Measurements from ENCODE around the gene SLC25A15.

Gene SLC25A15

DNA sequence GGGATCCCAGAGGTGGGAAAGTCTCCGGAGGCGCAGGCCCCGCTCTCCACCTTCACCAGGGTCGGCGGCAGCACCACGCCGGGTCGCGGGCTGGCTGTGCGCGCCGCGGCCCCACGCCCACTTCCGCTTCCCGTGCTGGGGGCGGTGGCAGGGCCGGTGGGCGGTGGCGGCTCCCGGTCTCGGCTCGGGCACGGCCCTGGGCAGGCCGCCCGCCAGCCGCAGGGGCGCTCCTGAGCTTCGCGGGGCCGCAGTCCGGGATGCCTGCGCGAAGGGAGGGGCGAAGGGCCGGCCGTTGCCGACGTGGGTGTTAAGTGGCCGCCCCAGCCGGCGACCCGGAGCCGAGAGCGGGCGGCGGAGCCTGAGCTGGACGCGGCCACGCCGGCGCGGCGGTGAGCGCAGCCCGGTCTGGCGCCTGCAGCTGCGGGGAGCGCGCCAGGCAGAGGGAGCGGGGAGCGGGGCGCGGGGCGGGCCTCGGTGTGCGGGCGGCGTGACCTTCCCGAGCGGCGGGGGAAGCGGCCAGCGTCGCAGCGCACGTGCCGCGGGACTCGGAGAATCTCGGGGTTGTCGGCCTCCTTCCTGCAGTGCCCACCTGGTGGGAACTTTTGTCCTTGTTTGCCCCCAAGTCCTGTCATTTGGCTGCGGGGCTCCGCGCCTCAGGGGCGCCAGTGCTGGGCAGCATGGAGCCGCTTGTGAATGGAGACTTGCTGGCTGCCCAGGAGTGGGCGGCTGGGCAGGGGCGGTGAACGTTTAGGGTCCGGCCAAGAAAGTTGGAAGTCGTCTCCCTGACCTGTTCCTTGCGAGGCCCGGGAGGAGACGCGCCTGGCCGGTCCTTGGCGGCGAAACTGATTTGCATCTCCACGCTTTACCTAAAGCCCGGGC, at the start of gene SLC25A15:
SLC25A15 (plus strand) TSS at position 337 of the 879 bp plus-strand sequence. CDS start 3,616 bp downstream, outside the sequence.
- Mint-ChIP-seq H3K27me3 (no peaks in the 10 kb centered on the region), H3K27ac (peak within 1 kb of the TSS; percentile 6), H3K4me3 (peak within 1 kb of the TSS; percentile 76), H3K36me3 (no peaks in the 10 kb centered on the region), H3K9me3 (no peaks in the 10 kb centered on the region), H3K4me1 (peaks cover 5% of the 10 kb centered on the region)
- ATAC-seq (ENCODE audit: low read depth) (peak; percentile 92), DNase-seq (ENCODE audit: low spot score in 2 of 2) (peak; percentile 49 to 65)

DNA sequence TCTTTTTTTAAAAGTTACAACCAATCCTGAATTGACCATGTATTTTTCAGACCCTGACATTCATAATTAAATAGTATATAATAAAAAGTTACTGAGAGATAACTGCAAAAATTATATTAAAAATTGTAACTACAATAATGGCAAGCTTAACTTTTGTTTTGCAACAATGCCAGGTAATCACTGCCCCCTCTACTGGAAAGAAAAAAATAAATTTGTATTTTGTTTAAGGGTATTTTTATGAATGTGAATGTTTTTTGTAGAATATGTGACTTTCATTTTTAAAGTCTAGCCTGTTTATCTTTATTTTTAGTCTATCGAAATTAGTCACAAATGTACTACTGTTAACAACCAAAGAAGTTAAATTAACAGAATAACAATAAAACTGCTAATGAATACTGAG, 40.1 kb upstream of the SLC25A15 start:
- Mint-ChIP-seq H3K9me3 (no peaks in the 10 kb centered on the region), H3K4me3 (no peak overlapping the region), H3K27me3 (no peaks in the 10 kb centered on the region), H3K36me3 (peaks cover 13% of the 10 kb centered on the region), H3K4me1 (no peaks in the 10 kb centered on the region), H3K27ac (no peak overlapping the region)
- DNase-seq (ENCODE audit: low spot score in 2 of 2) (no peak), ATAC-seq (ENCODE audit: low read depth) (no peak)

DNA sequence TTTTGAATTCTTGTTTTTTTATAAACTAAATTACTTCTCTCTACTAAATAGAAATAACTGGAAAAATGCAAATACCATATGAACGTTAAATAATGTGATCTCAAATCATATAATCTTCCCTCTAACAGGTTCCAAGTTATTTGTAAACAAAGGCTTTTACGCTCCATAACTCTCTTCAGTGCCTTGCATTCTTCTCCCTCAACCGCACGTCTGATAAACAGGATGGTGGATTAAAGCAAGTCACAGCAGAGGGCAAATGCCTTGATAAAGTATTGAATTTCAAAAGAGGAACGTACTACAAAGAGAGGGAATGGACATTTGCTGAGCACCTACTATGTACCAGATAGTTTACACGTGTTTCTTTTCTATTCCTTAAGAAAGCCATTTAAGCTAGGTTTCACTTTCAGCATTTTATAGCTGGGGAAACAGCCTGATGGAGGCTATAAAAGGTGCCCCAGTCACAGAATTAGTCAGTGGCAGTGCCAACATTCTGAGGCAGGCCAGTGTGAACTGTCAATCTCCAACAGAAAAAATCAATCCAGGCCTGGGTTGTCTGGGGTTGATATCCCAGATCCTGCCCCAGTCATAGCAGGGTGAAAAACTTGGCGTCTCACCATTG, 34.2 kb upstream of the SLC25A15 start:
- ATAC-seq (ENCODE audit: low read depth) (no peak), DNase-seq (ENCODE audit: low spot score in 2 of 2) (no peak)
- no peak overlapping the region for H3K4me3 Mint-ChIP-seq
- peaks cover 6% of the 10 kb centered on the region for H3K4me1 Mint-ChIP-seq
- no peak overlapping the region for H3K27ac Mint-ChIP-seq
- H3K36me3 Mint-ChIP-seq = peaks cover 20% of the 10 kb centered on the region
- no peaks in the 10 kb centered on the region for H3K27me3 Mint-ChIP-seq
- no peaks in the 10 kb centered on the region for H3K9me3 Mint-ChIP-seq

DNA sequence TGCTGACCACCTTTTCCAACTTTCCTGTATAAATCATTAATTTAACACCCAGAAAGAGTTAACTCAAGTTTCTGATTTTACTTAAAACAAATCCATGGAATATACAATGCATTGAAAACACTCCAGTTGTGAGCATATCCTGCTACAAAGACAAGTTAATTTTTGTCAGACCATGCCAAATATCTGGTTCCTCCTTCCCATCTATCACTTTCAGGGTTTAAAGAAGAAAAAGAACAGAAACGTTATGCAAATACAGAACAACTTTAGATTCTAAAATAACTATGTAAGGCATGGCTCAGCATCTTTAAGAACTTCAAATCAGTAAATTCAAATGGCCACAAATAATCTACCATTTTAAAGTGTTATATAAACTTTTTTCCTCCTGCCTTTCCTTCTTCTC, 33.4 kb upstream of the SLC25A15 start:
- ATAC-seq (ENCODE audit: low read depth) (no peak), DNase-seq (ENCODE audit: low spot score in 2 of 2) (no peak)
- Mint-ChIP-seq H3K4me1 (peaks cover 6% of the 10 kb centered on the region), H3K9me3 (no peaks in the 10 kb centered on the region), H3K4me3 (no peak overlapping the region), H3K36me3 (peaks cover 25% of the 10 kb centered on the region), H3K27me3 (no peaks in the 10 kb centered on the region), H3K27ac (no peak overlapping the region)

DNA sequence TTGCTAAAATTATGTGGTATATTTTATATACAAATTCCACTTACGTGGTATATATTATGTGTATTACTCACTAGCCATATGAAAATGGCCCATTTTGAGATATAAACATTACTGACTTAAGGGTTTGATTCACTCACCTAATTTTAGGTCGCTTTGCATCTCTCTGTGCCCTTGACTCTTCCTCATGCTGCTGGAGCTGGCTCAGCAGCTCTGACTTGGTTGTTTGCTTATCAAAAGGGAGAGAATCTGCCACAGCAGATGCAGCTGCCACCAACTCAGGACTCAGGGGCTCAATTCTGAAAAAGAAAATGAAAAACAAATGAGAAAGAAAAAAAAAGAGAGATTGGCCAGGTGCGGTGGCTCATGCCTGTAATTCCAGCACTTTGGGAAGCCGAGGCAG, 30.6 kb upstream of the SLC25A15 start:
- DNase-seq (ENCODE audit: low spot score in 2 of 2) = no peak
- Mint-ChIP-seq H3K4me1 (peaks cover 17% of the 10 kb centered on the region), H3K27me3 (no peaks in the 10 kb centered on the region), H3K4me3 (no peak overlapping the region), H3K36me3 (peaks cover 22% of the 10 kb centered on the region), H3K9me3 (no peaks in the 10 kb centered on the region), H3K27ac (no peak overlapping the region)
- no peak for ATAC-seq (ENCODE audit: low read depth)

DNA sequence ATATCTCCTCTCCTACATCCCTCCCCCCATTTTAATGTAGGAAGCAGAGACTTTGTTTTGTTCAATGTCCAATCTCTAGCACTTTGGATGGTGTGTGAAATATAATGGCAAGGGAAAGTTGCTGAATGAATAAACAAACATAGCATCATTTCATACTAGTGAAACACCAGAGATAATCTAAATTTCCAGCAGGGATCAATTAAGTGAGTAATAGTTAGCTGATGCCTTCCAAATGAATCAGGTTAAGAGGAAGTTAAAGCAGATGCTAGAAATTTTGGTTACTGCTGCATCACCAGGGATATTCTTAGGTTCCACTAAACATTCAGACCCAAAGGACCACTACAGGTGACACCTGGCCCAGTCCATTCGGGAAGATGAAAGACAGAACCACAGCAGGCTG, 26.6 kb upstream of the SLC25A15 start:
- DNase-seq (ENCODE audit: low spot score in 2 of 2) = no peak
- H3K4me1 Mint-ChIP-seq = peaks cover 13% of the 10 kb centered on the region
- peaks cover 14% of the 10 kb centered on the region for H3K36me3 Mint-ChIP-seq
- no peaks in the 10 kb centered on the region for H3K27me3 Mint-ChIP-seq
- H3K4me3 Mint-ChIP-seq = no peak overlapping the region
- no peaks in the 10 kb centered on the region for H3K9me3 Mint-ChIP-seq
- ATAC-seq (ENCODE audit: low read depth) = no peak
- H3K27ac Mint-ChIP-seq = peak overlapping the region; percentile 76

DNA sequence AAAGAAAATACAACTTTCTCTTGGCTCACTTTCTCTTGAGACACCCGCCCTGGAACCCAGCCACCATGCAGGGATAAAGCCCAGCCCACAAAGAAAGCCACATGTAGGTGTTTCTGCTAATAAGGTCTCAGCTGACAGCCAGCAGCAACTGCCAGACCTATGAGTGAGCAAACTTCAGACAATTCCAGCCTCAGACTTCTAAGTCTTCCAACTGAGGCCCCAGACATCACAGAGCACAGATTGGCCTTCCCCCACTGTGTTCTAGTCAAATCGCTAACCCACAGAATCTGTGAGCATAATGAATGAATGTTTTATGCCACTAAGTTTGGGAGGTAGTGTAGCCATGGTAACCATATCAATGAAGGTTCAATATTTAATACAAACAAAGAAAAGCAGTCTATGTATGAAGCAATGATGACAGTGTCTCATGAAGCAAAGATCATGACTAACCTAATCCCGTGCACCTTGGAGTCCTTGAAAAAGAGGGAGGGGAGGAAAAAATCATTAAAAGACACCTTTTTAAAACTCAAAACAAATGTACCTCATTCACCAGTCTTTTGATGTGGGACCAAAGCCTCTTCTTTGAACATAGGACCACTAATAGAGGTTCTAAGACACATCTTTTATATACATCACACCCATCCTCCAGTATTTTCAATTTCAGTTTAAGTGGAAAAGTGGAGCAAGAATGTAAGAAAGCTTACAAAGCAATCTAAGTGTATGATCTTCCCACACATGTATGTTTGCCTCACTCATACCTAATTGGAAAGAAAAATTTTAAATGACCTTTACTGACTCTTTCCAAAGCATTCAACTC, 24.6 kb upstream of the SLC25A15 start:
- no peaks in the 10 kb centered on the region for H3K9me3 Mint-ChIP-seq

DNA sequence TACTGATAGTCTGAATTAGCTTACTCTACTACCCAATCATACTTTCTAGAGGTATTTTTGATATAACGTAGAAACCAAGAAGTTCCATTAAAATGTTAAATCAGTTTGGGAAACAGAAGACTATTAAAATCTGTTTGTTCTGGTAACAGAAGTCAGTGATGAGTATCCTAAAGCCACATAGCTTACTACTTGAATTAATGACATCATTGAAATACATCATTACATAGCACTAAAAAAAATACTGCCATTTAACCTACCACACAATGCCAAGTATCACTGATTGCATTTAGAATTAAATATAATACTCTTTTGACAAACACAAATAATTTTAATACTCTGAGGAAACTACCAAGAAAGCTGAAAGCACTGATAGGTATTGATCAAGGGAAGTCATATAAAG, 23.8 kb upstream of the SLC25A15 start:
- H3K4me3 Mint-ChIP-seq = no peak overlapping the region
- ATAC-seq (ENCODE audit: low read depth) (no peak), DNase-seq (ENCODE audit: low spot score in 2 of 2) (no peak)
- H3K36me3 Mint-ChIP-seq = peaks cover 8% of the 10 kb centered on the region
- peaks cover 21% of the 10 kb centered on the region for H3K4me1 Mint-ChIP-seq
- H3K27me3 Mint-ChIP-seq = no peaks in the 10 kb centered on the region
- H3K27ac Mint-ChIP-seq = no peak overlapping the region
- no peaks in the 10 kb centered on the region for H3K9me3 Mint-ChIP-seq

More for the DNA sequence above, 24.6 kb upstream of the SLC25A15 start:
- no peaks in the 10 kb centered on the region for H3K27me3 Mint-ChIP-seq
- H3K27ac Mint-ChIP-seq = no peak overlapping the region
- DNase-seq (ENCODE audit: low spot score in 2 of 2) (no peak), ATAC-seq (ENCODE audit: low read depth) (no peak)
- H3K4me1 Mint-ChIP-seq = peaks cover 13% of the 10 kb centered on the region
- peaks cover 9% of the 10 kb centered on the region for H3K36me3 Mint-ChIP-seq
- no peak overlapping the region for H3K4me3 Mint-ChIP-seq

DNA sequence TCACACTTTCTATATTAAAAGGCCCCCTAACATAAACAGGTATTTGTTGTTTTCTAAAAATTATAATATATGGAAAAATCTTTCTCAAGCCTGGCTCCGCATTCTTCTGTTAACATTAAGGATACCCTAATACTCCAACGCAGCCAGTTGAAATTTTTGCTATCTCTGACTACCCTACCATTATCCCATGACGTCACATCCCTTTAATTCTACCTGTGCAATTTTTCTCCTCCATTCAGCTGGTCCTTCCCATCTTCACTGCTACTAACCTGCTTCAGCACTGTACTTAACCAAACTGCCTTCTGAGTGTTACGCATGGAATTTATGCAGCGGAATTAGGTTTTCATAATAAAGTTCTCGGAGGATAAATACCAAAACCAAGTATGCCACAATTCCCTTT, 19.4 kb upstream of the SLC25A15 start:
- Mint-ChIP-seq H3K4me3 (peak overlapping the region; percentile 95), H3K36me3 (no peaks in the 10 kb centered on the region), H3K27ac (peak overlapping the region; percentile 94), H3K4me1 (peaks cover 11% of the 10 kb centered on the region), H3K9me3 (no peaks in the 10 kb centered on the region), H3K27me3 (no peaks in the 10 kb centered on the region)
- ATAC-seq (ENCODE audit: low read depth) (no peak), DNase-seq (ENCODE audit: low spot score in 2 of 2) (no peak)

DNA sequence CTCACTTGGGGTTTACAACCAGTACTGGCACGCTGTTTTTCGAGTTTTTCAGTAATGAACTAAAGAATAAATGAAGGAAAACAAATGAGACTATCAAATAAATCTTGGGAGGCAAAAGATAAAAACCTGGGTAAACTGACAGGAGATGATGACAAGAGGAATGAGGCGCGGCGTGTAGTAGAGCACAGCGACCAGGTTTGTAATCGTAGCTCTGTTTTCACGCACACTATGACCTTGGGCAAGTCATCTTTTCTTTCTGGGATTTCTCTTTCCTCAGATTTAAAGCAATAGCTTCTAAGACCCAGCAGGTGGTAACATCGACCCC, 18.8 kb upstream of the SLC25A15 start:
- Mint-ChIP-seq H3K9me3 (no peaks in the 10 kb centered on the region), H3K36me3 (no peaks in the 10 kb centered on the region), H3K27me3 (no peaks in the 10 kb centered on the region), H3K4me1 (peaks cover 11% of the 10 kb centered on the region), H3K27ac (peak overlapping the region; percentile 94), H3K4me3 (peak overlapping the region; percentile 95)
- ATAC-seq (ENCODE audit: low read depth) = no peak
- DNase-seq (ENCODE audit: low spot score in 2 of 2) = no peak

DNA sequence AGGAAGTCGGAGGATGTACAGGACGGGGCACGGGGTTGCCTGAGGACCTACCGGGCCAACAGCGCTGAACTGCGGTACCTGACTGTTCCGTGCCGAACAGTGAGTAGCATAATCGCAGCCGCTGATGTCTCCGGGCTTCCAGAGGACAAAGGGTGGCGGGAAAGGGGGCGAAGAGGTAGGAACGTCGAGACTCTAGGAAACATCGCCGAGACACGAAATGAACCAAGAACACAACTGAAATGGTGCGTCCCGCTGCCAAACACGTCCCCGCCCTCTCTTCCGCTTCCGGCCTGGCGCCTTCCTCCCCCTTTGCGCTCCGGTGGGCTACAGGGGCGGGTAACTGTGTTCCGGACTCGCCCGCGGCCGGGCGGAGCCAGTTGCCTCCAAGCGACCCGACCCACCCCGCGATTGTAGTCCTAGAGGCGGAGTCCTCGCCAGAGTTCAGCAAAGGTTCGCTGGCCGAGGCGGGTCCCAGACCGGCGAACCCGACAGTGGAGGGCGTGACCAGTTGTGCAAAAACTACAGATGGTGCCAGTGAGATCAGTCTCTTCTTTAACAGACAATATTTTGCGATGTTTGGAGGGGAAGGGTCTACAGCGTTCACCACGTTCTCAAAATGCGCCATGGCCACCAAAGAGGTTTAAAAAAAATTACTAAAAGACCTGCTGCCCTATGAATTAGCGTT, 18.3 kb upstream of the SLC25A15 start, which contains the start of gene MRPS31:
MRPS31 (minus strand) TSS at position 257 of the 685 bp plus-strand sequence; CDS start at position 203, 54 bp downstream.
- H3K36me3 Mint-ChIP-seq = no peaks in the 10 kb centered on the region
- no peaks in the 10 kb centered on the region for H3K27me3 Mint-ChIP-seq
- H3K4me1 Mint-ChIP-seq = peaks cover 11% of the 10 kb centered on the region
- ATAC-seq (ENCODE audit: low read depth) = peak; percentile 96
- H3K27ac Mint-ChIP-seq = peak within 1 kb of the TSS; percentile 94
- H3K4me3 Mint-ChIP-seq = peak within 1 kb of the TSS; percentile 95
- no peaks in the 10 kb centered on the region for H3K9me3 Mint-ChIP-seq
- DNase-seq (ENCODE audit: low spot score in 2 of 2) = peak; percentile 95 to 96

DNA sequence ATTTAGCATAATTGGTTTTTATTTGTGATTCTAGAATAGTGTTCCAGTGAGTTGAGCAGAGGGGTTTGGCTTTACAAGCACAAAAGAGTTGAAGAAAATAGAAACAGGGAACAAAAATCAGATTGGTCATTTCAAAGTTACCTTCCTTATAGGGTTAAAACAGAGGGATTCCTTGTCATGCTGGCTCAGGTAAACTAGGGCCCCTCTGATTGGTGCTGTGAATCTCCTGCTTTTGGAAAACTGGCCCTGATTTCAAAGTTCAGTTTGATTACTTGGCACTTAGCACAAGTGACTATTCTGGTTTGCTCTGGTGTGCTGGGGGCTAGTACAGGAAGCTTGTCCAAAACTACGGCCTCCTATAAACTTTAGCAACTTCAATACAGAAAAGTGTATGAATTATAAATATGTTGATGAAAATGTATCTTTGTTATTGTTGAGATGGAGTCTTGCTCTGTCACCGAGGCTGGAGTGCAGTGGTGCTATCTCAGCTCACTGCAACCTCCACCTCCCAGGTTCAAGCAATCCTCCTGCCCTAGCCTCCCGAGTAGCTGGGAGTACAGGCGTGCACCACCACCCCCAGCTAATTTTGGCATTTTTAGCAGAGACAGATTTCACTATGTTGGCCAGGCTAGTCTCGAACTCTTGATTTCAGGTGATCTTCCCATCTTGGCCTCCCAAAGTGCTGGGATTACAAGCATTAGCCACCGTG, 16.5 kb upstream of the SLC25A15 start:
- DNase-seq (ENCODE audit: low spot score in 2 of 2) (no peak), ATAC-seq (ENCODE audit: low read depth) (no peak)
- Mint-ChIP-seq H3K9me3 (no peaks in the 10 kb centered on the region), H3K4me3 (no peak overlapping the region), H3K27me3 (no peaks in the 10 kb centered on the region), H3K36me3 (no peaks in the 10 kb centered on the region), H3K27ac (no peak overlapping the region), H3K4me1 (peaks cover 23% of the 10 kb centered on the region)

DNA sequence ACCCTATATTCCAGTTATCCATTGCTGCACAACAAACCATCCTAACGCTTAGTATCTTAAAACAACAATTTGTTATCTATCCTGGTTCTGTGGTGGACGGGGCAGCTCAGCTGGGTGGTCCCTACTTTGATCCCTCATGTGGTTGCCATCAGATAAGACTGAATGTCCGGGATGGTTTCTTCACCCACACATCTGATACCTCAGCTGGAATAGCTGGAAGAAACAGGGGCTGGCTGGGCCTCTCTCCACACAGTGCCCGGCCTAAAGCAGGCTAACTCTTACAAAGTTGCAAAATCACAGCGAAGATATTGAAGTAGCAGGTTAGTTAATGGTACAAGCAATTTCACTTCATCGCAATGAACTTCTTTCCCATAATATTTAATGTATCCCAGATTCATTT, 14.7 kb upstream of the SLC25A15 start:
- H3K27ac Mint-ChIP-seq = no peak overlapping the region
- no peaks in the 10 kb centered on the region for H3K9me3 Mint-ChIP-seq
- no peaks in the 10 kb centered on the region for H3K36me3 Mint-ChIP-seq
- no peak overlapping the region for H3K4me3 Mint-ChIP-seq
- H3K4me1 Mint-ChIP-seq = peaks cover 22% of the 10 kb centered on the region
- DNase-seq (ENCODE audit: low spot score in 2 of 2) (no peak), ATAC-seq (ENCODE audit: low read depth) (no peak)
- H3K27me3 Mint-ChIP-seq = no peaks in the 10 kb centered on the region

All from memory B cell (primary cell).